ENCODE measurements around the gene CORO6.

The CORO6 gene

GRCh38 chr17:29633886-29634285 lies 11.2 kb upstream of the CORO6 start:
- DNase-seq (ENCODE audit: extremely low read depth in 1 of 2, low read depth in 1 of 2): no peak

GRCh38 chr17:29630630-29631193 lies 8.0 kb upstream of the CORO6 start:
- DNase-seq (ENCODE audit: extremely low read depth in 1 of 2, low read depth in 1 of 2): no peak

- DNase-seq (ENCODE audit: extremely low read depth in 1 of 2, low read depth in 1 of 2): no peak
These were observed 7.1 kb upstream of the CORO6 start for GRCh38 chr17:29629839-29630238.

- DNase-seq (ENCODE audit: extremely low read depth in 1 of 2, low read depth in 1 of 2): no peak
These were observed 5.9 kb upstream of the CORO6 start for GRCh38 chr17:29628644-29629043.

GRCh38 chr17:29627951-29628350 lies 5.2 kb upstream of the CORO6 start:
- DNase-seq (ENCODE audit: extremely low read depth in 1 of 2, low read depth in 1 of 2): no peak

- no peak for DNase-seq (ENCODE audit: extremely low read depth in 1 of 2, low read depth in 1 of 2)
These were observed 2.5 kb upstream of the CORO6 start for GRCh38 chr17:29625037-29625750.

GRCh38 chr17:29624586-29624985 lies 1.9 kb upstream of the CORO6 start:
- DNase-seq (ENCODE audit: extremely low read depth in 1 of 2, low read depth in 1 of 2): no peak

- no peak for DNase-seq (ENCODE audit: extremely low read depth in 1 of 2, low read depth in 1 of 2)
These were observed 553 bp upstream of the CORO6 start for GRCh38 chr17:29623283-29623647.

GRCh38 chr17:29621751-29622194 lies 939 bp downstream of the CORO6 start:
- DNase-seq (ENCODE audit: extremely low read depth in 1 of 2, low read depth in 1 of 2): no peak

- DNase-seq (ENCODE audit: extremely low read depth in 1 of 2, low read depth in 1 of 2): no peak
These were observed 1.8 kb downstream of the CORO6 start for GRCh38 chr17:29620779-29621500.

- no peak for DNase-seq (ENCODE audit: extremely low read depth in 1 of 2, low read depth in 1 of 2)
These were observed 2.4 kb downstream of the CORO6 start for GRCh38 chr17:29620271-29620670.

GRCh38 chr17:29619251-29619650 lies 3.5 kb downstream of the CORO6 start:
- DNase-seq (ENCODE audit: extremely low read depth in 1 of 2, low read depth in 1 of 2): no peak

GRCh38 chr17:29618272-29619065 lies 4.2 kb downstream of the CORO6 start:
- no peak for DNase-seq (ENCODE audit: extremely low read depth in 1 of 2, low read depth in 1 of 2)

- peak; percentile 69 to 78 for DNase-seq (ENCODE audit: extremely low read depth in 1 of 2, low read depth in 1 of 2)
These were observed 5.0 kb downstream of the CORO6 start for GRCh38 chr17:29617481-29618271.

GRCh38 chr17:29617125-29617480 lies 5.6 kb downstream of the CORO6 start:
- peak; percentile 60 to 82 for DNase-seq (ENCODE audit: extremely low read depth in 1 of 2, low read depth in 1 of 2)

- DNase-seq (ENCODE audit: extremely low read depth in 1 of 2, low read depth in 1 of 2): no peak
These were observed 6.2 kb downstream of the CORO6 start for GRCh38 chr17:29616300-29617048.

- DNase-seq (ENCODE audit: extremely low read depth in 1 of 2, low read depth in 1 of 2): peak in 1 of 2 donors; percentile 73
These were observed 7.0 kb downstream of the CORO6 start for GRCh38 chr17:29615492-29616299.

GRCh38 chr17:29615048-29615385 lies 7.7 kb downstream of the CORO6 start:
- DNase-seq (ENCODE audit: extremely low read depth in 1 of 2, low read depth in 1 of 2): peak; percentile 49 to 52

- DNase-seq (ENCODE audit: extremely low read depth in 1 of 2, low read depth in 1 of 2): no peak
These were observed 8.2 kb downstream of the CORO6 start for GRCh38 chr17:29614349-29615047.
